ENCODE data around the gene SNX12.

DNA sequence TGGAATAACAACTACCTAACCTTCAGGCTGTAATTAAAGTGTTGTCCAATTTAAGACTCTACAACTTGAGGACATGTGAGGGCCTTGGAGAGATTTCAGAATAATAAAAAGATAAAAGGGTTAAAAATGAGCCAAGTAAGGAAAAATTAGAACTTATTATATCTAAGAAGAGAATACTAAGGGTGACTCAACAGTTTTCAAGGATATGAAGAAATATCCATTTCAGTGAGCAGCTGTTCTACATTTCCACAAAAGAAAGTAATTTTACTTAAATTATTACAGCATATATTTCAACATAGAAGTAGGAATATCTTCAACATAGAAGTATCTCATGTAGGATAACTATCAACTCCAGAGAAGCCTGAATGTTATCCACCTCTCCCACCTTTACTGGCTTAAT lies 11.3 kb downstream of the SNX12 start:
- TF ChIP-seq EZH2 (IDR thresholded peaks at IDR 0.05; ENCODE audit: insufficient read depth, poor library complexity, severe bottlenecking), result no peak
- no peak for TF ChIP-seq EZH2phosphoT487 (IDR thresholded peaks at IDR 0.05; ENCODE audit: insufficient read depth, low read depth)
